ENCODE data around the gene RNF113B.

The RNF113B gene

GRCh38 chr13:98134901-98135300, 42.2 kb downstream of the RNF113B start:
- no peak for DNase-seq

GRCh38 chr13:98133946-98134345, 43.1 kb downstream of the RNF113B start:
- no peak for DNase-seq

GRCh38 chr13:98129059-98129746, 47.9 kb downstream of the RNF113B start:
- no peak for DNase-seq

Data from CD4-positive, alpha-beta T cell treated with Interferon alpha-2 for 1 hour (primary cell).